NCI-H524 (cell line): ENCODE results near the gene ABTB2.
"Not testable (repeated sequence)": the region's sequence is repeated elsewhere in the genome, so short reads cannot be mapped to it uniquely, and the experiment has no call there.

ENCODE experiments used
- DNase-seq, 2 experiments: peaks; one replicate each; lab custom pipeline; 2025; lab: John Stamatoyannopoulos, UW

Gene ABTB2

DNA sequence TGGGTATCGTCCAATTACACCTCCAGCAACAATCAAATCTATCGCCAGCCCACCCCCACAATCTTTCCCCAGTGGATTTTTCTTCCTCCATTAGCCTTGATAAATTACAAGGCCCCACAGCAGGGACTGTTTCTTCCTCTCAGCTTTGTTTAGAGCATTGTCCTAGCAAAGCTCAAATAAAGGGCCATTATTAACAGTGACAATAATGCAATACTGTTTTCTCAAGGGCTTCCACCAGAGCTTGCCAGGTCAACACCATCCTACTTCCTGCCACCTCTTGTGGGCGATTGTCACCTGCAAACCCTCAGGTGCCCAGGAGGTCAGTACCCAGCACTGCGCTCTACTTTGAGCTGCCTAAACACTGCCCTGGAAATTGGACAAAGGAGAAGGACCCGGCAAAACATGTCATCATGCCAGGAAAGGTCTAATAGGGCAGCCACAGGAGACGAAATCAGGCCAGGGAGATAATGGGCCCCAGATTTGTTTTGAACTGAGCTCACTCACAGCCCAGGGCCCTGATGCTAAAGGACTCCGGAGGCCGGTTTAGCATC, 95.2 kb downstream of the ABTB2 start:
- DNase-seq, result no peak

DNA sequence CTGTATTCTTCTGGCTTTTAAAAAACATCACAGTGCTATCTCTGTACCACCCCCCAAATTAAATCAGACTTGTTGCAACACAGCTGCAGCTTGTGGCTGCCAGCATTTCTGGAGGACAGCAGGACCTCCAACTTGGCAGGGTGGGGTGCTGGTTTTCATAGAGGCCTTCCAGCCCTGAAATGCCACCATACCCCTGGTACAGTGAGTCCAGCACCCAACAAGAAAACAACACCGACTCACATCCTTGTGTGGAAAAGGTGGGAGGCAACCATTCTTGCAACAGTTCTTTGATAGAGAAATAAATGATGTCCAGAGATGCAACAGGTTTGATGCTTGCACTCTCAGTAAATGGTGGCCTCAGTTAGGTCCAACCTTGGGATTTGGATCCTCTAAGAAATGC, 96.0 kb downstream of the ABTB2 start:
- DNase-seq, result no peak

DNA sequence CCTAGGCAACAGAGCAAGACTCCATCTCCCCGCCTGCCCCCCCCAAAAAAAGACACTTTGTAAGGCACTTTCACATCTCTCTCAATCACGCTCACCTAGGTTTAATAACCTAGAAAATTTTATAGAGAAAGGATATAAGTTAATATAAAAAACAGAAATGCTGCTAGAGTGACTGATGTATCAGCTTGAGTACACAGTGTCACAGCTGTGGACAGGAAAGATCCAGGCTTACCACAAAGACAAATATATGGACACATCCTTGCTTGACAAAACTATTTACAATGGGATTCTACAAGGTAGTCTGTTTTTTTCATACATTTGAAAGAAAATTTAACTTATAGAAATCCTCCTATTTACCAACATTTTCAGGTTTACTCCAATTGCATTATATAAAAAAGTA, 96.7 kb downstream of the ABTB2 start:
- DNase-seq, result no peak

GRCh38 chr11:34260072-34260575, 97.7 kb downstream of the ABTB2 start:
- no peak for DNase-seq

GRCh38 chr11:34259087-34259486, 98.7 kb downstream of the ABTB2 start:
- no peak for DNase-seq

DNA sequence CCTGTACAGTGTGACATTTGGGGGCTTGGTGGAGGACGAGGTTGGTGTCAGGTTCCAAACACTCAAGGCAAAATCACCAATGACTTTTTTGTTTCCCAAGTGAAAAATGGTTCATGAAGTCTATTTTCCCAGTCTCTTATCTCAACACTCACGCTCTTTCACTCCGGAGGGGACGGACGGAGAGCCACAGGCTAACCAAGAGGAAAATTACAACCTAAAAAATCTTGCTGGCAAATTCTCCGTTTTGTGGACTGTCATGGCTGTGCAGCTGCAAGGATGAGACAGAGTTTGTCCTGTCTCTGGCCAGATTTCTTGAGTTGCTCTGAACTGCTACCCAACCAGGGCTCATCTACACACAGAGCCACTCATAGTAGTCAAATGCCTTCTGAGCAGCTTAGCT, 101.2 kb downstream of the ABTB2 start:
- no peak for DNase-seq

DNA sequence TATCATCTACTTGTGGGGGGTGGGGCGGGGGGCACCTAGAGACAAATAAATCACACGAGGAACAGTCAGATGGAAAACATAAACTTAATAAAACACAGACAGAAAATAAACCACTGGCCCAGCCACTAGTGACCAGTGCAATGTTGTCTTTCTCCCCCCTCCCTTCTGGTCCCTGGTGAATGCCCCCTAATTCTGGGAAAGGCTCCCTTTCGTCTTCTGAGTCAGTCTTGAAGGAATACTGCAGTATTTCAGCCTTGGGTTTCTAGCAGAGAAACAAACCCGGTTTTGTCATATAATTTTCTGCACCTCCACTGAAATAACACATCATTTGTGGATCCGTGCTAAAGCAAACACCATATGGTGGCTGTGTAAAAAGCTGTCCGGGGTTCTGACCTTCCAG, 101.7 kb downstream of the ABTB2 start:
- DNase-seq, result peak in 1 of 2 experiments; percentile 54

DNA sequence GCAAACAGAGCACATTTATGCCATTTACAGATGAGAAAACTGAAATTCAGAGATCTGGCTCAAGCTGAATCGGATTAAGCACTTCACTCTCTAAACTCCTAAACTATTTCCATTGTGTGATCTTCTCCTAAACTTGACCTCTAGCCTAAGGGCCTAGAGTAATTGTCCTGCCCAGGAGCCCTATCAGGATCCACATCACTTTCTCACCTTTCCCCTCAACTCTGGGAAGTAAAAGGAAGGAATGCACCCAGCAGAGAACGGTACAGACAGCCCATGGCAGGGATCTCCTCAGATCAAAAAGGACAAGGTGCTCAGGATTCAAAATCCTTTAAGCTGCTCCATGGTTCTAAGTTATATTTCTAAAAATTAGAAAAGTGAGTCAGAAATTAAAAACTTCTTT, 102.7 kb downstream of the ABTB2 start:
- no peak for DNase-seq

GRCh38 chr11:34254011-34254410, 103.8 kb downstream of the ABTB2 start:
- DNase-seq, result no peak

GRCh38 chr11:34252651-34253050, 105.2 kb downstream of the ABTB2 start:
- DNase-seq, result no peak

- DNase-seq, result no peak
Observed at GRCh38 chr11:34252015-34252414, 105.8 kb downstream of the ABTB2 start.

DNA sequence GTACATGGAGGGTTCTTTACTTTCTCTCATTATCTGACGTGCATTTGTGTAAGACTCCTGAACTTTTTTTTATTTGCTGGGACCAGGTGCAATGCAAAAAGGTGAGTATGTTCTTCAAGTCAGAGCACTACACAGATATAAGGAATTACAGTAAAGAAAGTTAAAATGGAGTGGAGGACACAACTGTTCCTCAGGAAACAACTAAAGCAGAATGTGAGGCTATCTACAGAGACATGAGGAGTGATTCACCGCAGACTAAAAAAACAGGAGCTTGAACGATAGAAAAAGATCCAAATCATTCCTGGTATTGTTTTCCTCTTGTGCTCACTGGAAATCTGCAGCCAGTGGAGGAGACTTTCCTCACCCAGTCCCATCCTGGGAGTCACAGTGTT, 106.2 kb downstream of the ABTB2 start:
- DNase-seq, result no peak

GRCh38 chr11:34250732-34251588, 106.8 kb downstream of the ABTB2 start:
- DNase-seq, result no peak

- DNase-seq, result no peak
Observed at GRCh38 chr11:34250211-34250610, 107.6 kb downstream of the ABTB2 start.

- DNase-seq, result no peak
Observed at GRCh38 chr11:34249439-34249838, 108.4 kb downstream of the ABTB2 start.

DNA sequence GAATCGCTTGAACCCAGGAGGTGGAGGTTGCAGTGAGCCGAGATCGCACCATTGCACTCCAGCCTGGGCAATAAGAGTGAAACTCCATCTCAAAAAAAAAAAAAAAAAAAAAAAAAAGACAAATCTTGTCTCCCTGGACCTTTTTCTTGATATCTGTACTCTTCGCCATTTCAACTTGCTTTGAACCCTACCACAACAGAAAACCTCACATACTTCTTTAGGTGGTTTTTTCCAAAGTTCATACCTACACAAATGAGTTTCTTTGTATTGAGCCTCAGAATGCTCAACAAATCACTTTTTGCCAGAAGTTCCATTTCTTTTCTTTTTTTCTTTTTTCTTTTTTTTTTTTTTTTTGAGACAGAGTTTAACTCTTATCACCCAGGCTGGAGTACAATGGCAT, 111.3 kb downstream of the ABTB2 start:
- DNase-seq, result not testable (repeated sequence)

DNA sequence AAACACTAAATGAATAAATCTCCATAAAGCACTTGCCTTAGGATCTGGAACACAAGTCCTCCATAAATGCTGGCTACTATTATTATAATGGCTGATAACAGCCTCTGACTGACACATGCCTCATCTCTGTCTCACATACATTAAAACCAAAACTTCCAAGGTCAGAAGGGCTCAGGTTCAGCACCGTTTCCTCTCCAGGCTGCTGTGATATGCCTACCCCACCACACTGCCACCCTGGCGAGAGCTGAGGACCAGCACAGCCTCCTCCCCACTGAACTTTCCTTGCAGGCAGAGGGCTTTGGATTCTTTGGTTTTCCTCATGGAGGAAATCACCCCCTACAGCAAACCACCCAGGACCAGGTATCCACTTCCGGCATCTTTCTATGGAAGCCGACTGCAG, 112.8 kb downstream of the ABTB2 start:
- DNase-seq, result no peak

GRCh38 chr11:34243600-34244464, 114.0 kb downstream of the ABTB2 start:
- no peak for DNase-seq

- DNase-seq, result no peak
Observed at GRCh38 chr11:34242037-34242625, 115.7 kb downstream of the ABTB2 start.

- DNase-seq, result no peak
Observed at GRCh38 chr11:34240150-34240494, 117.7 kb downstream of the ABTB2 start.

GRCh38 chr11:34239465-34240149, 118.2 kb downstream of the ABTB2 start:
- DNase-seq, result no peak

DNA sequence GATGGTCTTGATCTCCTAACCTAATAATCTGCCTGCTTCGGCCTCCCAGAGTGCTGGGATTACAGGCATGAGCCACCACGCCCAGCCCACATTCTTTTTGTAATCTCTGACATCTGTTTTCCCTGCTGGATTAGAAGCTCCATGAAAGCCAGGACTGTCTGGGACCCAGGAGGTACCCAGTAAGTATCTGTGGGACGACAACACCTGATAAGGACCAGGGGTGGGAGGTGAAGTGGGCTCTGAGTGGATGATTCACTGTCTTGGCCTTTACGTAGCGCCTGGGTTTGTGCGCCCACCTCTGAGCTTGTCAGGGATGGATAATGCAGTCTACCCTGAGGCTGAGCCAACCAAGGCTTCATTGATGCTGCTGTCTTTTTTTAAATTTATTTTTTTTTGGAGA, 118.8 kb downstream of the ABTB2 start:
- DNase-seq, result peak in 1 of 2 experiments; percentile 15
